SK-N-SH treated with all-trans-retinoic acid at 6 μM for 48 hours (cell line): Measurements from ENCODE around the gene FAM227A.

Experiments
- ATAC-seq: fragments of 200-7000 bp; cut with Tn5 transposase; 3 replicates; pipeline ENCODE4 v1.9.1; 2020; ENCODE audit warnings: mild to moderate bottlenecking, moderate library complexity
- ARNTL ChIP-seq: fragments of 450-650 bp; formaldehyde crosslinking; IDR thresholded peaks from 2 replicates; pipeline ENCODE4 v1.5.0; 2020; ENCODE audit warnings: low read depth, mild to moderate bottlenecking, moderate library complexity, borderline replicate concordance
- BACH2 ChIP-seq: fragments of 250-450 bp; sonication (Bioruptor Pico); IDR thresholded peaks from 2 replicates; pipeline ENCODE4 v1.9.0; 2021; ENCODE audit warnings: mild to moderate bottlenecking, borderline replicate concordance
- CREB5 ChIP-seq: fragments of 250-450 bp; sonication (Bioruptor Pico); IDR thresholded peaks from 2 replicates; pipeline ENCODE4 v1.5.1; 2020; ENCODE audit warnings: low read depth, mild to moderate bottlenecking, moderate library complexity
- CSDC2 ChIP-seq: fragments of 250-450 bp; sonication (Bioruptor Pico); IDR thresholded peaks from 2 replicates; pipeline ENCODE4 v1.5.0; 2020; ENCODE audit warnings: mild to moderate bottlenecking, moderate library complexity
- ESRRG ChIP-seq: fragments of 250-450 bp; sonication (Bioruptor Pico); IDR thresholded peaks from 2 replicates; pipeline ENCODE4 v1.6.1; 2021; ENCODE audit warnings: mild to moderate bottlenecking
- GLIS3 ChIP-seq: fragments of 250-450 bp; sonication (Bioruptor Pico); IDR thresholded peaks from 2 replicates; pipeline ENCODE4 v1.5.0; 2020; ENCODE audit warnings: mild to moderate bottlenecking, moderate library complexity
- ISL1 ChIP-seq: fragments of 250-450 bp; sonication (Bioruptor Pico); IDR thresholded peaks from 2 replicates; pipeline ENCODE4 v2.1.2; 2022; ENCODE audit warnings: mild to moderate bottlenecking, moderate library complexity
- OSR1 ChIP-seq: fragments of 250-450 bp; sonication (Bioruptor Pico); IDR thresholded peaks from 2 replicates; pipeline ENCODE4 v1.8.0; 2022; ENCODE audit warnings: moderate library complexity, mild to moderate bottlenecking, inconsistent platforms
- PATZ1 ChIP-seq: fragments of 250-450 bp; sonication (Bioruptor Pico); IDR thresholded peaks from 2 replicates; pipeline ENCODE4 v1.8.0; 2020; ENCODE audit warnings: mild to moderate bottlenecking, moderate library complexity, borderline replicate concordance
- POU6F1 ChIP-seq: fragments of 250-450 bp; sonication (Bioruptor Pico); IDR thresholded peaks from 2 replicates; pipeline ENCODE4 v1.8.0; 2021; ENCODE audit warnings: low read depth, mild to moderate bottlenecking, moderate library complexity, borderline replicate concordance
- PPARA ChIP-seq: fragments of 250-450 bp; sonication (Bioruptor Pico); IDR thresholded peaks from 2 replicates; pipeline ENCODE4 v1.5.0; 2020; ENCODE audit warnings: mild to moderate bottlenecking, borderline replicate concordance
- RARB ChIP-seq: fragments of 250-450 bp; sonication (Bioruptor Pico); IDR thresholded peaks from 2 replicates; pipeline ENCODE4 v1.8.0; 2021; ENCODE audit warnings: mild to moderate bottlenecking, moderate library complexity
- SNAI2 ChIP-seq: fragments of 250-450 bp; sonication (Bioruptor Pico); IDR thresholded peaks from 2 replicates; pipeline ENCODE4 v1.5.0; 2020; ENCODE audit warnings: mild to moderate bottlenecking, moderate library complexity
- TCF4 ChIP-seq: fragments of 250-450 bp; sonication (Bioruptor Pico); IDR thresholded peaks from 2 replicates; pipeline ENCODE4 v1.8.0; 2021; ENCODE audit warnings: mild to moderate bottlenecking, moderate library complexity, borderline replicate concordance
- TOX ChIP-seq: fragments of 250-450 bp; sonication (Bioruptor Pico); IDR thresholded peaks from 2 replicates; pipeline ENCODE4 v1.8.0; 2021; ENCODE audit warnings: mild to moderate bottlenecking, moderate library complexity, borderline replicate concordance
- TSHZ2 ChIP-seq: fragments of 250-450 bp; sonication (Bioruptor Pico); IDR thresholded peaks from 2 replicates; pipeline ENCODE4 v1.5.0; 2020; ENCODE audit warnings: mild to moderate bottlenecking, moderate library complexity
- ZC3H10 ChIP-seq: fragments of 250-450 bp; sonication (Bioruptor Pico); IDR thresholded peaks from 2 replicates; pipeline ENCODE4 v1.5.1; 2021; ENCODE audit warnings: mild to moderate bottlenecking, moderate library complexity
- ZFP3 ChIP-seq: fragments of 250-450 bp; sonication (Bioruptor Pico); IDR thresholded peaks from 2 replicates; pipeline ENCODE4 v1.5.0; 2020; ENCODE audit warnings: mild to moderate bottlenecking, moderate library complexity
- ZFP30 ChIP-seq: fragments of 450-650 bp; formaldehyde crosslinking; IDR thresholded peaks from 2 replicates; pipeline ENCODE4 v1.5.0; 2022; ENCODE audit warnings: mild to moderate bottlenecking, moderate library complexity
- ZNF565 ChIP-seq: fragments of 450-650 bp; formaldehyde crosslinking; conservative IDR thresholded peaks from 2 replicates; pipeline ENCODE4 v1.5.0; 2020; ENCODE audit warnings: low read depth, mild to moderate bottlenecking, moderate library complexity
- ZNF70 ChIP-seq: fragments of 450-650 bp; formaldehyde crosslinking; IDR thresholded peaks from 2 replicates; pipeline ENCODE4 v1.5.0; 2020; ENCODE audit warnings: mild to moderate bottlenecking, moderate library complexity
- ZNF8 ChIP-seq: fragments of 450-650 bp; formaldehyde crosslinking; IDR thresholded peaks from 2 replicates; pipeline ENCODE4 v1.5.0; 2020; ENCODE audit warnings: mild to moderate bottlenecking, moderate library complexity

Gene FAM227A

DNA sequence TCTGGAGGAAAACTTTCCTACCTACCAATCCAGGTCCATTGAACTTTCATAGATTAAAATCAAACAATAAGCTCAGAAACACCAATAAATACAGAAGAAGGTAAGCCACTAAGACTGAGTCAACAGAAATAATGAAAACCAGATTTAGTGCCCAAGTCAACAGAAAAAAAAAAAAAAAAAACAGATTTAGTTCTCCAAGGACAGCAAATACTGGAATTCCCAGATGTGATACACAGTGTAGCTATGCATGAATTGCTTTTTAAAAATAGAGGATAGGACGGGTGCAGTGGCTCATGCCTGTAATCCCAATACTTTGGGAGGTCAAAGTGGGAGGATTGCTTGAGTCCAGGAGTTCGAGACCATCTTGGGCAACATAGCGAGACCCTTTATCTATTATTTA, 101.9 kb downstream of the FAM227A start:
- ATAC-seq = peak; percentile 74
- TF ChIP-seq GLIS3 = no peak
- TF ChIP-seq TCF4 (CRISPR knock-in tag) = no peak
- no peak for TF ChIP-seq TSHZ2 (CRISPR knock-in tag)
- no peak for TF ChIP-seq ZNF8
- no peak for TF ChIP-seq ZC3H10 (CRISPR knock-in tag)
- TF ChIP-seq RARB = no peak
- TF ChIP-seq ZFP3 (CRISPR knock-in tag) = no peak

GRCh38 chr22:38549101-38549894, 106.9 kb downstream of the FAM227A start:
- TF ChIP-seq CSDC2 (CRISPR knock-in tag) (no peak), ZFP30 (CRISPR knock-in tag) (no peak), TOX (no peak), ESRRG (no peak), TSHZ2 (CRISPR knock-in tag) (no peak), RARB (no peak), SNAI2 (no peak), ARNTL (CRISPR knock-in tag) (no peak), ZC3H10 (CRISPR knock-in tag) (no peak), POU6F1 (CRISPR knock-in tag) (no peak), GLIS3 (no peak), ZNF8 (no peak), BACH2 (CRISPR knock-in tag) (no peak), ISL1 (CRISPR knock-in tag) (no peak)
- no peak for ATAC-seq

- ATAC-seq = no peak
- TF ChIP-seq TCF4 (CRISPR knock-in tag) = no peak
- no peak for TF ChIP-seq ZNF70
- TF ChIP-seq ZNF565 (CRISPR knock-in tag) = no peak
- no peak for TF ChIP-seq CREB5 (CRISPR knock-in tag)
- TF ChIP-seq GLIS3 = no peak
- no peak for TF ChIP-seq PATZ1
- no peak for TF ChIP-seq TOX
- TF ChIP-seq ISL1 (CRISPR knock-in tag) = no peak
- no peak for TF ChIP-seq CSDC2 (CRISPR knock-in tag)
- TF ChIP-seq OSR1 (CRISPR knock-in tag) = no peak
- TF ChIP-seq ESRRG = no peak
- no peak for TF ChIP-seq ZFP3 (CRISPR knock-in tag)
- TF ChIP-seq PPARA = no peak
- no peak for TF ChIP-seq ZFP30 (CRISPR knock-in tag)
- no peak for TF ChIP-seq POU6F1 (CRISPR knock-in tag)
- TF ChIP-seq TSHZ2 (CRISPR knock-in tag) = no peak
Measured at GRCh38 chr22:38540701-38541100, 115.5 kb downstream of the FAM227A start.
